ENCODE measurements around the gene NECAB3.

Gene NECAB3

DNA sequence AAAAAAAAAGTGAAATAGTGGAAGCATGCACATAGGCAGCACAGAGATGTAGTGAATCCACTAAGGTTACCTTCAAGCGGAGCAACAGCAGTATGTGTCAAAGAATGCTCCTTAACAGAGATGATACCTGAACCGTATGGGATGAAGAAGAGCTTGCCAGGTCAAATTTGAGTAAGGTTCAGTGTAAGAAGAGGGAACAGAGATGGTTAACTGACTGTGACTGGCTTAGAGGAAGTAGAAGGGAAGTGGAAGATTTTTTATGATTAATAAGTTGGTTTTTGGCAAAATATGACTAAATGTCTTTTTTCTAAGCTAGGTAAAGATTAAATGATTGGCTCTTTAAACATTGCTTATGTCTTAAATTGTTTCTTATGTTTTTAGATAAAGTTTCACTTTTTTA lies 64.7 kb downstream of the NECAB3 start:
- no peak for DNase-seq (ENCODE audit: low read depth)
